NCI-H2171 treated with DMSO at 0.1 percent for 48 hours (cell line): Measurements from ENCODE around the gene GNAT1.
"Not testable (repeated sequence)": the region's sequence is repeated elsewhere in the genome, so short reads cannot be mapped to it uniquely, and the experiment has no call there.

Experiments
- DNase-seq: peaks from one replicate; lab custom pipeline; 2025; lab: John Stamatoyannopoulos, UW

GNAT1 gene

DNA sequence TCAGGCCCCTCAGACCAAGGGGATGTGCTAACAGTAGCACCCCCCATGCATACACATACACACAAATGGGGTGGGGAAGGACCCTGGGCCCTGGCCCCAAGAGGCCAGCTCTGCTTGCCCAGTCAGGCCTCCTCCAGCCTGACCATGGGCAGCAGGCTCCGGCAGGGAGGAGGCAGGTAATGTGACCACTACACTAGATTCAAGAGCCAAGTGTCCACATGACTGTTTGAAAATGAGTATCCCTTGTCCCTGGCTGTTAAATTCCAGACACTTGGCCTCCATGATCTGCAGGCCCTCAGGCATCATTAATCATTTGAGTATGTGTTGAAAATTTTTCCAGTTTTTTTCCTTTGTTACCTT, 30.7 kb downstream of the GNAT1 start:
- no peak for DNase-seq

DNA sequence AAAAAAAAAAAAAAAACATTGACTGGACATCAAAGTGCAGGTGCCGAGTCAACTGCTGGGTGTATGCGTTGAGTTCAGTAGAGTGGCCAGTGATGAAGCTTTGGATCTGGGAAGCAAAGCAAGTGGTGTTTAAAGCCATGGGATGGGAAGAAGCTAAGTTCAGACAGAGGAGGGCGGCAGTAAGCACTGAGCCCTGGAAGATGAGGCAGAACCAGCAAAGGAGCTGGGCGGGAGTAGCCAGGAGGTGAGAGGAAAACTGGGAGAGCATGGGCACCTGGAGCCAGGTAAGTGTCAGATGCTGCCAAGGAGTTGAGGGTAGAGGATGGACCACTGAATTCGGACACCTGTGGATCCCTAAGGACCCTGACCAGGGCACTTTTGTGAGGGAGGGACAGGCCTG, 33.2 kb downstream of the GNAT1 start:
- peak; percentile 1 for DNase-seq

DNA sequence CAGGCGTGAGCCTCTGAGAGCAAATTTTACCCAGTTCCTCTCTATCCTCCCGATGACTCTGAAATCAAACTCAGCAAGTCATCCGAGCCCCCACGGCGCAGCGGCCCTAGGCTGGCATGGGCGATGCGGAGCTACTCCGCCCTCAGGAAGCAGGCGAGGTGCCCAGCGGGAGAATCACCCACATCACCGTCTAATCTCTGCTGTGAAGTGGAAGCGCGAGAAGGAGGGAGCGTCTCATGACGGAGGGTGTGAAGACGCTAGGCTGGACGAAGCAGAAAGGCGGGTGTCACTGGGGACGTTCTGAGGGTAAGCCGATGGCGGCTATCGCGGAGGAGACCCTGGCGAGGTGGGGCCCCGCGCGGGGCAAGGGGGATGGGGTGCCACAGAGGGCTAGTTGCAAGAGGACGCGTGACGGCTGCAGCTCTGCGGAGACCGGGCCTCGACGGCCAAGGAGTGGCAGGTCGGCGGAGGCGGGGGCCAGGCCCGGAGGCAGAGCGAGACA, 35.5 kb downstream of the GNAT1 start:
- peak; percentile 46 for DNase-seq

DNA sequence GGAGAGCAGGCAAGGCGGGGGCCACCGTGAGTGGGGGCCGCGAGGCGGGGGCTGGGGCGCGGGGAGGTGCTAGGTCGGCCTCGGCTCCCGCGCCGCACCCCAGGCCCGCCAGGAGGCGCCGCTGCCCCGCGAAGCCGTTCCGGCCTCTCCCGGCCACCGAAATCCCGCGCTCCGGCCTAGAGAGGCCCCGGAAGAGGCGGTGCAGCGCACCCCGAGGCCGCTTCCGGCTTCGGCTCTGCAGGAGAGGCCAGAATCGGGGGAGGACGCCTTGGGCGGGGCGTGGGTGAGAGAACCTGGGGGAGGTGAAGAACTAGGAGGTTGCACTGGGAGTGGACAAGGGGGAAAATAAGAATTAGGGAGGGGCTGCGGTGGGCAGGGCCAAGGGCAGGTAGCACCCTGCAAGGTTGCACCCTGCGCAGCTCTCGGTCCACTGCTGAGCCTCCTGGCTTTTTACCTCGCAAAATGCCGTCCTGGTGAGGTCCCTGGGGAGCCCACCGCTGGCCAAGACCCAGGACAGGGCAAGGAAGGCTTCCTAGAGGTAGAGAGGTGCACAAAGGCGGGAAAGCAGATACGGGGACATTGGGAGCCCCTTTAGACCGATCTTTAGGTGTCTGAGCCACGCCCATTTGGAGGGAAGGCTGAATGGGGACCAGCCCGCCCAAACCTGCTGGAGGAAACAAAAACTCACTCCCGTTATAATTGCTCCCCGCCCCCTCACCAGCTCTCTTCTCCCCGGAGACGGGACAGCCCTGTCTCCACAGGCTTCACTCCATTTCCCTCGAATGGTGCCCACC, 36.2 kb downstream of the GNAT1 start:
- peak; percentile 78 for DNase-seq

DNA sequence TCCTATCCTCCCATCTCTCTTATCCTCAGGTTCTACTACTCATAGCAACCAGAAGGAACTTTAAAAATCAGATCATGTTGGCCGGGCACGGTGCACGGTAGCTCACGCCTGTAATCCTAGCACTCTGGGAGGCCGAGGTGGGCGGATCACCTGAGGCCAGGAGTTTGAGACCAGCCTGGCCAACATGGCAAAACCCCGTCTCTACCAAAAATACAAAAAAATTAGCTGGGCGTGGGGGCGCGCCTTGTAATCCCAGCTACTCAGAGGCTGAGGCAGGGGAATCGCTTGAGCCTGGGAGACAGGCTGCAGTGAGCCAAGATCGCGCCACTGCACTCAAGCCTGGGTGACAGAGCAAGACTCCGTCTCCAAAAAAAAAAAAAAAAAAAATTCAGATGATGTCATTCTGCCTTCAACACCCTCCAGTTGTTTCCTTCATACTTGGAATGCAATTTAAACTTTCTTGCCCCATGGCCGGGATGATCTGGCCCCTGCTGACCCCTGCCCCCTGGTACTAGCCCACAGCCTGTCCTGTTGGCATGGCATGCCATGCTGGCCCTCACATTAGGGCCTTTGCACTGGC, 36.9 kb downstream of the GNAT1 start:
- DNase-seq: not testable (repeated sequence)

DNA sequence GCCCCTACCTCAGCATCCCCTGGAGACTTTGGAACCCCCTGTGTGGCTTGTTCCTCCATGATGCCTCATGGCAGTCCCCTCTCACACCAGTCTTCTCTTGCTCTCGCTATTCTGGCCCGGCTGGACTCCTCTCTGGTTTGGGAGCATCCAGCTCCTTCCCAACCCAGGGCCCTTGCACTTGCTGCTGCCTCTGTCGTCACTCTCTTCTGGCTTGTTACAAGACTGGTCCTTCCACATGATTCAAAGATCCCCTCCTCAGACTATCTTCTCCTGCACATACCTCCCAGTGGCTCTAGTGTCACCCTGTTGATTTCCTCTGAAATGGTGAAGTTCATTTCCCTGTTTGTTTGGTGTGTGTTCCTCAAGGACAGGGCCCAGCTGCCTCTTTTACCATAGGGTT, 38.1 kb downstream of the GNAT1 start:
- no peak for DNase-seq

DNA sequence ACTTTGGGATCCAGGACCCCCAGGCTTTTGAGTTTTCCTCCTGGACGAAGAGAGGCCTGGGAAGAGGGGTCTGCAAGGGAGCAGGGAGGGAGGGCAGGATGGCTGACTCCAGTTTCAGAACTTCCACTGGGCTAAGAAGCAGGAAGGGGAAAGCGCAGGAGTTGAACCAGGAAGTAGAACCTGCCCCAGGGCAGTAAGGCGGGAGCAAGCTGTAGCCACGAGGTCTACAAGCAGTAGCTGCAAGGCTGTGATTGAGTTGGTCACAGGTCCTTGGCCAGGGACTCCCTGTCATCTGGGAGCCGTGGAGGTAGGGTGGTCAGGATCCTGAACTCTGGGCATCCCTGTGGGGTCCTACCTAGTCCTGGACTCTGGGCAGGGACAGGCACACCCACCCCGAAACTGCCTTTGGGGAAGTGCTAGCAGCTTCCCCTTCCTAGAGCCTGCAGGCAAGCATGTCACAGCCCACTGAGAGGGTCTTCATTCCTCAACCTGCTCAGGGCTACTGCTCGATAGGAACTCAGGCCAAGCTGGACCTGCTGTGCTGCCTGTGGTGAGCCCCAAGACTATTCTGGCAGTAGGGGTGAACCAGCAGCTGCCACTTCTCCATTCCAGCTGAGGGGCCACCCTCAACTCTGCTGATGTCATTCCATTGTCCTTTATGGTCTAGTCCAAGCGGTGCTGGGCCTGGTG, 38.8 kb downstream of the GNAT1 start:
- no peak for DNase-seq

DNA sequence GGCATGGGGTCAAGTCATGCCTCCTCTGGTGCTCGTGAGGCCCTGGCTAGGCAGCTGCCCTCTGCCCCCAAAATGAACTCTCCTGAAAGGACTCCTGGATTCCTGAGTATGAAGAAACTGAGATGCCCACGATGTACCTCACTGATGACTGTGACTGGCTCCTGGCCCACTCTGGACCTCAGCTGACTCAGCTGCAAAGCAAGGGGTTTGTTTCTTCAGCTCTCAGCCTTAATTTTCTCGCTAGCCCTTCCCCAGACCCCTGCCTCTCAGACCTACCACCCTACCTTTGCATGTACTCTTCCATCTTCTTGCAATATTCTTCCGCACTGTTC, 39.4 kb downstream of the GNAT1 start:
- DNase-seq: no peak

DNA sequence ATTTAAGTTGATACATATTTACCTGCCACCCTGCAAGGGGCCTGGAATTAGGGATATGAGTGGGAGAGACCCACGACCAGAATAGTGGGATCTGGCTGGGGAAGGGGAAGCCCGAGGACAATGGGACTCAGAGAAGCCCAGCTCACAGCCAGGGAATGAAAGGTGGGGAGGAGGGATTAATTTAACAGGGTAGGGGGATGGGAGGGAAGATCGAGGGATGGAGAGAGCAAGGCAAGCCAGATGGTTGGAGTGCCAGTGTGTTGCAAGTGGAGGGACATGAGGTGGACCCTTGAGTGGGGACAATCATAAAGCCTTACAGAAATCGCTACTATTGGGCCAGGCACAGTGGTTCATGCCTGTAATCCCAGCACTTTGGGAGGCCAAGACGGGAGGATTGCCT, 40.2 kb downstream of the GNAT1 start:
- no peak for DNase-seq

DNA sequence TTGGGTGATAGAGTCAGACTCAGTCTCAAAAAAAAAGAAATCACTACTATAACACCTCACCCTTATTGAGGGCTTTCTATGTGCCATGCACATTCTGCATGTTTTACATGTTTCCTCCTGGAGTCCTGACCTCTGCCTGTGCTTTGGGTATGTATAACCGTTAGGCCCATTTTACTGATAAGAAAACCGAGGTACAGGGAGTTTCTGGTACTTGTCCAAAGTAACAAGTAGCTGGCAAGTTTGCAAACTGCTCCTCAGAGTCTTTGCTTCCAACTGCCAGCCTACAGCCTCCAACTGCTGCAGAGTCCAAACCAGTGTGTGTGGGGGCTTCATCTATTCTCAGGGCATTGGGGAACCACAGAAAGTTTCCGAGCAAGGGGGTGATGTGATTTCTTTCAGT, 40.9 kb downstream of the GNAT1 start:
- no peak for DNase-seq

DNA sequence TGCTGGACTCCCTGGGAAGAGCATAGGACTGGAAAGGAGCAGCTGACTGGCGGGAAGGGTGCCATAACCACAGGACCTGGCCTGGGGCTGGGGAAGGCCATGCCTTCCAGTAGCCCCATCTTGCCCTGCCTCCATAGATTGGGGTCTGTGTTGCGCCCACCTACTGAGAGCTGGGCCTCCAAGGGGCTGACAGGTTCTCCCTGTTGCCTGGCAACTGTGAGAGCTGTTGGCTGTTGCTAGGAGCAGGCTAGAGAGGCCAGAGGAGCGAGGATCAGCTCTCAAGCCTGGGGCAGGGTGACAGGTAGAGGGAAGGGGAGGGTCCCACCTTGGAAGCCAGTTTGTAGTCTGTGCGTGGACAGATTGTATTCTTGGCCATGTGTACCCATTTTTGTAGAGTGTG, 41.8 kb downstream of the GNAT1 start:
- no peak for DNase-seq

DNA sequence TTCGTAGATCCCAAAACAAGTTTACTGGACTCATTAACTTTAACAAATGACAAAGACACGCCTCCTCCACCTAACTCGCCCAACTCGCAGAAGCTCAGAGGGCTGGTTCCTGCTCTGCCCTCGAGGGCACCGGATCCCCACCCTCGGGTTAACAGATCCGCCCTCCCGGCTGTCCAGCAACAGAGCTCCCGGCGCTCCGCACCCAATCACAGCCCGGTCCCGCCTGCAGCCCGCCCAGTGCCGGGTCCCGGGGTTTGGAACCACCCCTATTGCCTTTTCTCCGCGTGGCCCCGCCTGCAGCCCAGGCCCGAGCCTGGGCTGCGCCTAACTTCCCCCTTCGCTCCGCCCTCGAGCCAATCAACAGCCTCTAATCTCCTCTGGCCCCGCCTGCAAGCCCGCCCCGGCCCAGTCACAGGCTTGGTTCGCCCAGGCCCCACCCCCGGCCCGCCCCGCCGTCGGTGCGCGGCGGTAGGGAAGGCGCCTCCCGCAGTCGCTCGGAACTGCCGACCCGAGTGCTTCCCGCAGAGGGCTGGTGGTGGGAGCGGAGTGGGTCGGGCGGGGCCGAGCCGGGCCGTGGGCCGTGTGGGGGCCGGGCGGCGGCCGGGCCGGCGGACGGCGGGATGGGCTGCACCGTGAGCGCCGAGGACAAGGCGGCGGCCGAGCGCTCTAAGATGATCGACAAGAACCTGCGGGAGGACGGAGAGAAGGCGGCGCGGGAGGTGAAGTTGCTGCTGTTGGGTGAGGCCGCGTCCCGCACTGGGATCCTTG, 44.5 kb downstream of the GNAT1 start, which contains the start of gene GNAI2:
GNAI2 (plus strand) TSS at position 489 of the 768 bp plus-strand sequence; CDS start at position 621, 132 bp downstream.
- peak; percentile 94 for DNase-seq

DNA sequence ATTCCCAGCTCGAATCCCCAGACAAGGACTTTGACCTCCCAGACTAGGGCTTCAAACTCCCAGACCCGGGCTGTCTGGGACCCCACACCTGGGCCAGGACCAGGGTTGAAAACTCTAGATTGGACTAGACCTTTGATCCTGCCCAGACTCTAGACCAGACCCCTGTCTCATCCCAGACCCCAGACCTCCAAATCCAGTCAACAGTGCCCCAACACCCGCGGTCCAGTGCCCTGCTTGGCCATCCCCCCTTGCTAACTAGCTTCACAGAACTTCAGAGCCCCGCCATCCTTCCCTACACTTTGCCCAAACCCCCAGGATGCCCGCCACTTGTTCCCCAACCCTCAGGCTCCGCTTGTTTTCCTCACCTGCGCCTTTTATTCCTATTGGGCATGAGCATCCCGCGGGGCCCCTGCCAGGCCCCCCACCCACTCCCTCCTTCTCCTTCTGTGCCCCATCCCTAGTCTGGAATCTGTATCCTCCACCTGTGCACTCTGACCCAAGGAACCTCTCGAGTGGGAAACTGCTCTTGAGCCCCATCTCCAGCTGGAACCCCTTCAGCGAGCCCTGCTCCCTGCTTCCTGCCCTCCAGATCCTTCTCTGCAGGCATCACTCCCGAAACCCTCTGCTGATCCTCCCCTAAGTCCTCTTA, 45.2 kb downstream of the GNAT1 start:
- DNase-seq: no peak

DNA sequence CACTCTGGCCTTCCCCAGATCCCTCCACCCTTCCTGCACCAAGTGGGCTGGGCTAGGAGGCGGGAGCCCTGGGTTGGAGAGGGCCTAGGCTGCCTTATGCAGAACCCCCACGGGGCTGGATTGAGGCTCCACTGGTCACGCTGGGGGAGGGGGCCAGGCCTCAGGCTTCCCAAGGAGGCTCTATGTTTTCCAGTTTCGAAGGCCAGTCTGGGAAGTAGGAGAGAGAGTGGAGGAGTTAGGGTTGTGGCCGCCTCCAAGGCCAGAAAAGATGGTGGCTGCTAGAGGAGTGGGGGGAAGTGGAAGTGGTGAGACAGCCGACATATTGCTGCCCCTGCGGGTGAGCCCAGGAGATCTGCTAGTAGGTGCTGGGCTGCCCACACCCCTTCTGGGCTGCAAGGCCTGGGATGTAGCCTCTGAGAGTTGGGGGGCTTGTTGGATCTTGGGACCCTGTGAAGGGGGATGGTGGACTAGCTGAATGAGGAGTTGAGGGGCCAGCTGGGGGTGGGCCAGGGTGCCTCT, 45.8 kb downstream of the GNAT1 start:
- DNase-seq: no peak

DNA sequence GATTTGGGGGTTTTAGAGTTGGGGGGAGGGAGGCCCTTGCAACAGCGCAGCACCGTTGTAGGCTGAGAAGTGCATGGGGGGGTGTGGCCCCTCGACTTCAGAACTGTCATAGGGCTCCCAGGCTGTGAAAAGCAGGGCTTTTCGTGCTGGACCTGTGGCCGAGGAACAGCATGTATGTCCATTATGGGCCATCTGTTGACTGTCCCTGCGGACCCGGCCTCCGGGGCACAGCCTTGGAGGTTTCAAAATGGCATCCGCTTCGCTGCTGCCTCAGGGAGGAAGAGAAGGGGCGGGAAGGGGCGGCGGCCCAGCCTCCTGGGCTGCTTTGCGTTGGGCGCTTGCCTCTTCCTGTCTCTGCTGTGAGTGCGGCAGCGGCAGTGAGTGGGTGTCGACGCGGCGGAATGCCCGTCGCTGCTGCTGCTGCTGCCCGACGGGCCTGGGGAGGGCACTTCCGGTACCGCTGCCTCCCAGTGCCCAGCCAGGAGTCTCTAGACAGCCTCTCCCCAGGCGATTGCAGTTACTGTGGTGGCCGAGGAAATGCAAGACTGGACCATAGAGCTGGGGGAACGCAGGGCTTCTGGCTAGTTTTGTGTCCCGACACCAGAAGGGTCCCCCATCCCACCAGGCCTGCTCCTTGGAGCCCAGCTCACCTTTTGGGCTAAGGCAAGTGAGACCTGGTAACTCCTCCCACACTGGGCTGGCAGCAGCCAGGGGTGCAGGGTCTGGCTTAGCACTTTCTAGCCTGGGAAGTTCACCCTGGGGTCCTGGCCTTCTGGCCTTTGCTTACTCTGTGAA, 46.5 kb downstream of the GNAT1 start:
- DNase-seq: no peak

DNA sequence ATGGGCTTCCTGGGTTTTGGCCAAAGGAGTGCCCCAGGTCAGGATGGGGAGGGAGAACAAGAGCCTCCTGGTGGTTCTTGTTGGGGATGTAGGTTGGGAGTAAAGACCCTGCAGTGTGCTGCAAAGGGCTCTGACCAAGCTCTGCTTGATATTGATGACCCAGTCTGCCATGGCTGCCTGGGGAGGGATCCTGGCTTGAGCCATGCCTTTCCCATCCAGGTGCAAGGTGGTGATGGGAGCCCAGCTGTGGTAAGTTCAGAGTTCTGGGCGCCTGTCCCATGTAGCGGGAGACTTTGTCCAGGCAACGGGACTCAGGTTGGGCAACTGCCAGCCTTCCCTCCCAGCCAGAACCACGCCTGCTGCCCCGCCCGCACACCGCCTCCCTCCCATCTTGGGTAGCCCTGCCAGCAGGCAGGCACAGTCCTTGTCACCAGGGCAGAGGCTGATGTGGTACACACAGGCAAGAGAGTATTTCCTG, 47.2 kb downstream of the GNAT1 start:
- no peak for DNase-seq

DNA sequence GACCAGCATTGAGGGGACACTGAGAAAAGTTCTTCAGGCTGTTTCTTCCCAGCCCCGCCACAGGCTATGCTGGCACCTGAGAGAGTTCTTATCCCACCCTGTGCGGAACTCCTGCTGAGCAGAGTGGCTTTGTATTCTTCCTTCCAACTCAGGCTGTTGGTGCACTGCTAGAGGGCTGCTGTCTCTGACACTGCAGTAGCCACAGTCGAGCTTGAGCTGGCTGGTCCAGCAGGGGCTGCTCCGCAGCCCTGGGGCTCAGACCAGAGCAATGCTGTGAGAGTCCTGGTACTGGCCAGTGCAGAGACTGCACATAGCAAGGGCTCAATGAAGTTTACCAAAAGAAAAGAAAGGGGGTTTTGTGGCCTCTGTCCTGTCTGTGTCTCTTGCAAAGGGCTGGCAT, 48.2 kb downstream of the GNAT1 start:
- DNase-seq: no peak

DNA sequence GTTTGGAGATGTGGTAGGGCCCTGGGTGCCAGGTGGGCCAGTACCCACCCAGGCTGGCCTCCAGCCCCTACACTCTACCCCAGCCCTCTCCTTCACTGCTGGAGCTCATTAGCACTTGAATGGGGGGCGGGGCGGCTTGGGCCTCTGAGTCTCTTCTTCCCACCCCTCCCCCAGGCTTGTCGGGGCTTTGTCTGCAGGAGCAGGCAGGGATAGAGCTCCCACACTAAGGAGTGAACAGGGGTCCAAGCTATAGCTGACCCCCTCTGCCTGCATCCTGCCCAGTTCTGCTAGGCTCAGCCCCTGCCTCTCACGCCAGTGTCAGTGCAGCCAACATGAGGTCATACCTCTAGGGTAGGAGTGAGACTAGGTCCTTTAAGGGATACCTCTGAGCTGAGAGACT, 49.8 kb downstream of the GNAT1 start:
- DNase-seq: no peak

DNA sequence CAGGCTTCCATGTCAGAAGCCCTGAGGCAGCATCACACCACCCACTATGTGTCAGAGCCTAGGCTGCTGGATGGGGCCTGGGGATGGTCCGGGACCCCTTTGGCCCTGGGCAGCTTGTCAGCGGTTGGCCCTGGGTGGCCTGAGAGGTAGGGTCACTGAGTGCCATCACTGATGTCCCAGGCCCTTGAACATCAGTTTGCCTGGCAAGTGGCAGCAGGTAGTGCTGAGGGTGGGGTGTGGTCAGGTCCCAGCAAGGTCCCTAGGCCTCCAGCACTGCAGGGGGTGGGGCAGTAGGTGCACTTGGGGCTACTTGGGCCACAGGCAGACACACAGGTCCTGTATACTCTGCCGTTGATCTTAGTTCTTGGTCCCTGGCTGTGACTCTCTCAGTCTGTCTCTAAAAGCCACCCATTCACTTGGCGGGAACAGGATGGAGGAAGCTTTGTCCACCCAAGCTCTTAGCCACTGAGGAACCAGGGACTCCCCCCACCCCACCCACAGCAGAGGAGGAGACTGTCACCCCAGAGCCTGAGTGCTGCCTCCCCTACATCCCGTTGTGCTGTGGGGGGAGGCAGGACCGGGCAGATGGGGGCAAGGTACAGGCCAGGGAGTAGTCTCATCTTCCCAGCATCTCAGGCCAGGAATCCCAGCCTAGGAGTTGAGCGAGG, 50.4 kb downstream of the GNAT1 start:
- DNase-seq: no peak

DNA sequence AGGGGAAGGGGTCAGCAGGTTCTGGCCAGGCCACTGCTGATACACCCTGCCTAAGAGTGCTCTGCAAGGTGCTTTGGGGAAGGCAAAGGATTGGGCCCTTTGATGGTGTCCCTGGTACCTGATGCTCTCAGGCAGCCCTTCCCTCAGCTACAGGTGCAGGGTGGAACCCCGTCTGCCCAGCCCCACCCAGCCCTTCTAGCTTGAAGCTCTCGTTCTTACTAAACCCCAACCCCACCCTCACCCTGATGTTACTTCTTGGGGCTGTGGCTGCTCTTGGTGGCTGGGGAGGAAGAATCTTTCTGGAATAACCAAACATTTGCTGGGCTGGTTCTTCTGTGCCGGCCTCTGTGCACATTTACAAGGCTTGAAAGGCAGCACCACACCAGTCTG, 51.0 kb downstream of the GNAT1 start:
- DNase-seq: no peak
